CD14-positive monocyte (primary cell): ENCODE measurements around the gene SLITRK4. TPM values are rescaled to one million over a fixed set of nuclear protein-coding genes. Genes with fewer than 3 reads are reported as not detected.

Source experiments
- DNase-seq, 3 donors: peaks; one replicate each; pipeline ENCODE4 v3.0.0-alpha.2; 2011 to 2022
- H2AFZ ChIP-seq: 2 replicates; pipeline ENCODE4 v1.6.0; 2012; ENCODE audit warnings: mild to moderate bottlenecking, low read depth, low read length, inconsistent platforms; ENCODE audit not compliant: insufficient read depth, poor library complexity, severe bottlenecking
- H3K27ac ChIP-seq, 2 donors: 1 replicate in 1 of 2; 2 replicates in 1 of 2; pipeline ENCODE4 v1.5.1; 2012 to 2013; ENCODE audit warnings: low read length in 2 of 2, control low read depth in 1 of 2, inconsistent platforms in 1 of 2, low read depth in 1 of 2, mild to moderate bottlenecking in 1 of 2
- H3K27me3 ChIP-seq, 2 donors: one replicate each; pipeline versions ENCODE4 v1.6.0 to v1.6.1; 2011 to 2013; ENCODE audit warnings: low read length in 2 of 2; ENCODE audit not compliant: control insufficient read depth in 2 of 2, insufficient read depth in 2 of 2
- H3K36me3 ChIP-seq, 2 donors: replicated peaks in 1 of 2; 1 replicate in 1 of 2; 2 replicates in 1 of 2; pipeline versions ENCODE4 v1.5.1 to v1.6.1; 2012 to 2013; ENCODE audit warnings: low read length in 2 of 2, control low read depth in 1 of 2, inconsistent platforms in 1 of 2, mild to moderate bottlenecking in 1 of 2; ENCODE audit not compliant: insufficient read depth in 2 of 2, control insufficient read depth in 1 of 2
- H3K4me1 ChIP-seq, 2 donors: 1 replicate in 1 of 2; 2 replicates in 1 of 2; pipeline versions ENCODE4 v1.5.1 to v1.6.1; 2012 to 2013; ENCODE audit warnings: low read length in 2 of 2, control low read depth in 1 of 2, inconsistent platforms in 1 of 2, mild to moderate bottlenecking in 1 of 2, moderate library complexity in 1 of 2; ENCODE audit not compliant: insufficient read depth in 2 of 2, control insufficient read depth in 1 of 2
- H3K4me2 ChIP-seq: replicated peaks from 2 replicates; pipeline ENCODE3; 2012; ENCODE audit warnings: low read length, moderate library complexity, mild to moderate bottlenecking; ENCODE audit not compliant: poor library complexity, severe bottlenecking; ENCODE audit errors: extremely low read depth
- H3K4me3 ChIP-seq, 3 experiments: fragments of 200-600 bp in 1 of 3; sonication (generic) in 1 of 3; replicated peaks in 1 of 3; 1 replicate in 2 of 3; 2 replicates in 1 of 3; pipeline ENCODE4 v1.5.1; 2011 to 2013; ENCODE audit warnings: low read length in 3 of 3, mild to moderate bottlenecking in 3 of 3, control low read depth in 2 of 3, low read depth in 2 of 3, inconsistent platforms in 1 of 3, moderate library complexity in 1 of 3
- H3K79me2 ChIP-seq: 2 replicates; pipeline ENCODE4 v1.6.0; 2012; ENCODE audit warnings: mild to moderate bottlenecking, control low read depth, inconsistent platforms, low read length, moderate library complexity; ENCODE audit not compliant: insufficient read depth
- H3K9ac ChIP-seq: 2 replicates; pipeline ENCODE4 v1.6.0; 2017; ENCODE audit warnings: low read length, mild to moderate bottlenecking; ENCODE audit not compliant: insufficient read depth, poor library complexity, severe bottlenecking
- H3K9me3 ChIP-seq, 2 donors: replicated peaks in 1 of 2; 1 replicate in 1 of 2; 2 replicates in 1 of 2; pipeline versions ENCODE4 v1.5.1 to v1.6.1; 2012 to 2013; ENCODE audit warnings: low read length in 2 of 2, control low read depth in 1 of 2; ENCODE audit not compliant: control insufficient read depth in 1 of 2, insufficient read depth in 1 of 2
- H4K20me1 ChIP-seq: 2 replicates; pipeline ENCODE4 v1.6.0; 2012; ENCODE audit warnings: mild to moderate bottlenecking, low read length, control low read depth, moderate library complexity; ENCODE audit not compliant: insufficient read depth
- H3K27ac Mint-ChIP-seq, 7 donors: one replicate each; pipeline ENCODE4 v1.8.0; 2020; ENCODE audit warnings: mild to moderate bottlenecking in 7 of 7, mixed read lengths in 7 of 7, moderate library complexity in 6 of 7, inconsistent platforms in 2 of 7
- H3K27me3 Mint-ChIP-seq, 3 donors: one replicate each; pipeline ENCODE4 v1.8.0; 2021 to 2022; ENCODE audit warnings: low read depth in 3 of 3, mild to moderate bottlenecking in 3 of 3, mixed read lengths in 3 of 3, moderate library complexity in 3 of 3, inconsistent platforms in 1 of 3
- H3K36me3 Mint-ChIP-seq, 2 donors: one replicate each; pipeline ENCODE4 v1.8.0; 2020; ENCODE audit warnings: mixed read lengths in 2 of 2, inconsistent platforms in 1 of 2, mild to moderate bottlenecking in 1 of 2
- H3K4me1 Mint-ChIP-seq: one replicate; pipeline ENCODE4 v1.8.0; 2020; ENCODE audit warnings: mild to moderate bottlenecking, mixed read lengths
- H3K4me3 Mint-ChIP-seq, 2 donors: one replicate each; pipeline ENCODE4 v1.8.0; 2020; ENCODE audit warnings: mild to moderate bottlenecking in 2 of 2, mixed read lengths in 2 of 2, moderate library complexity in 1 of 2
- H3K9me3 Mint-ChIP-seq, 7 donors: one replicate each; pipeline ENCODE4 v1.8.0; 2020 to 2022; ENCODE audit warnings: mixed read lengths in 7 of 7, mild to moderate bottlenecking in 6 of 7, moderate library complexity in 6 of 7, inconsistent platforms in 2 of 7
- WGBS: methylation state at CpG from one replicate; pipeline ENCODE4 v1.1.5; 2013; ENCODE audit warnings: missing lambda C conversion rate; ENCODE audit not compliant: insufficient coverage; 5-methylcytosine and 5-hydroxymethylcytosine counted together
- intact Hi-C, 2 donors: fragments of 100-400 bp; cut with micrococcal nuclease; formaldehyde crosslinking; loops; one replicate each; pipeline versions ENCODE4 v1.15.0 to v1.15.1; 2023
- polyA plus RNA-seq, 3 donors: library from polyadenylated mRNA; depleted of rRNA in 1 of 3; unstranded in 2 of 3; stranded (reverse) in 1 of 3; fragments of 300-500 nt in 2 of 3; fragments of >200 nt in 1 of 3; fragmentation: Illumina TruSeq in 2 of 3; gene quantifications; 1 replicate in 2 of 3; 2 replicates in 1 of 3; pipeline ENCODE4 v1.2.3, GENCODE V29; 2012 to 2021
- TF ChIP-seq, protein P1 (sequence below): fragments of 200-600 bp; IDR thresholded peaks from one replicate; pipeline ENCODE4 v1.8.0; 2022; ENCODE audit warnings: antibody characterized with exemption, mild to moderate bottlenecking

The SLITRK4 gene
- polyA plus RNA-seq, 3 donors = 4.7 to 13.2 (median 11.6) TPM

DNA sequence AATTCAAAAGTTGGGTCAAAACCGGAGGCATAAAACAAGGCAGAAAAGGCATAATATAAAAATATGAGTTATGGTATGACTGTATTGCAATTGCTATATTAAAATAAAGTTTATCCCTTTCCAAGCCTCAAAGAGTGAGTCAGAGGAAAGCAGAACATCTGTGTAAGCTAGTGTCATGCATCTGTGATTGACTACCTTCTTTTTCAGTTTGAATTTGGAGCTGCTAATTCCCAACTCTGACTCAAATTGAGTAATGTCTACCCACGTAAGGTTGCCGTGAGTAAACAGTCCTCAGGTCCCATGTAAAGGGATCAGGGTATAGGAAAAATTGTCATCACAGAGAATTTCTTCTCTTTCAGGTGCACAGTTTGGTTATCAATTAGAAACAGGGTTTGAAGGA, 6.5 kb upstream of the SLITRK4 start:
- TF ChIP-seq, protein P1, sequence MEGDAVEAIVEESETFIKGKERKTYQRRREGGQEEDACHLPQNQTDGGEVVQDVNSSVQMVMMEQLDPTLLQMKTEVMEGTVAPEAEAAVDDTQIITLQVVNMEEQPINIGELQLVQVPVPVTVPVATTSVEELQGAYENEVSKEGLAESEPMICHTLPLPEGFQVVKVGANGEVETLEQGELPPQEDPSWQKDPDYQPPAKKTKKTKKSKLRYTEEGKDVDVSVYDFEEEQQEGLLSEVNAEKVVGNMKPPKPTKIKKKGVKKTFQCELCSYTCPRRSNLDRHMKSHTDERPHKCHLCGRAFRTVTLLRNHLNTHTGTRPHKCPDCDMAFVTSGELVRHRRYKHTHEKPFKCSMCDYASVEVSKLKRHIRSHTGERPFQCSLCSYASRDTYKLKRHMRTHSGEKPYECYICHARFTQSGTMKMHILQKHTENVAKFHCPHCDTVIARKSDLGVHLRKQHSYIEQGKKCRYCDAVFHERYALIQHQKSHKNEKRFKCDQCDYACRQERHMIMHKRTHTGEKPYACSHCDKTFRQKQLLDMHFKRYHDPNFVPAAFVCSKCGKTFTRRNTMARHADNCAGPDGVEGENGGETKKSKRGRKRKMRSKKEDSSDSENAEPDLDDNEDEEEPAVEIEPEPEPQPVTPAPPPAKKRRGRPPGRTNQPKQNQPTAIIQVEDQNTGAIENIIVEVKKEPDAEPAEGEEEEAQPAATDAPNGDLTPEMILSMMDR = no peak
- no peaks in the 10 kb centered on the region for H3K4me1 ChIP-seq
- H2AFZ ChIP-seq = no peak overlapping the region
- no peaks in the 10 kb centered on the region for H3K79me2 ChIP-seq
- Mint-ChIP-seq H3K36me3 (no peaks in the 10 kb centered on the region), H3K4me1 (no peaks in the 10 kb centered on the region), H3K9me3 (no peaks in the 10 kb centered on the region), H3K4me3 (no peak overlapping the region), H3K27ac (no peak overlapping the region), H3K27me3 (peaks cover 0 to 3% (median 0%) of the 10 kb centered on the region in 3 donors)
- no peaks in the 10 kb centered on the region for H3K9me3 ChIP-seq
- DNase-seq = no peak
- no peak overlapping the region for H3K4me2 ChIP-seq
- no peaks in the 10 kb centered on the region for H3K36me3 ChIP-seq
- WGBS = no CpG with 5 or more reads among the region's 3 CpGs
- no peaks in the 10 kb centered on the region for H3K27me3 ChIP-seq
- no peak overlapping the region for H3K9ac ChIP-seq
- H3K4me3 ChIP-seq = no peak overlapping the region
- intact Hi-C loops = no loop called here
- H4K20me1 ChIP-seq = no peaks in the 10 kb centered on the region
- H3K27ac ChIP-seq = no peak overlapping the region

DNA sequence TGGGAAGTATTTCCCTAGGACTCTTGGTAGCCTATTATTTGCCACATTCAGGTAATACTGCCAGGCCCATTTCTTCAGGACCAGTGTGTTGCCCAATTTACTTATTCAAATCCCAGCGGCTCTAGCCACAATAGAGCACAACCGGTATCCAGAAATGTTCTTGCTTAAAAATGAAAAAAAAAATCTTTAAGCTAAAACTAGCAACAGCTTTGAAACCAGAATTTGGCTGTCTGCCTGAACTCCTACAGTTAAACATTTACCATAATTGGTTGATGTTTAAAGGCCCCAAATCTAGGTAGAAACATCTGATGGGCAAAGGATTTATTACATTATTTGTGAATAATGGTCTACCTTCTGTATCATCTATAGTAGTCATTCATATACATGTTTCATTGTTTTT, 930 bp upstream of the SLITRK4 start:
- H3K9me3 ChIP-seq = no peaks in the 10 kb centered on the region
- no peaks in the 10 kb centered on the region for H3K27me3 ChIP-seq
- H3K36me3 ChIP-seq = no peaks in the 10 kb centered on the region
- H3K79me2 ChIP-seq = peaks cover 12% of the 10 kb centered on the region
- H3K4me2 ChIP-seq = no peak overlapping the region
- intact Hi-C loops = no loop called here
- no peak overlapping the region for H3K4me3 ChIP-seq
- Mint-ChIP-seq H3K27ac (no peak overlapping the region), H3K9me3 (peaks cover 0 to 17% (median 6%) of the 10 kb centered on the region in 7 donors), H3K4me3 (no peak overlapping the region), H3K36me3 (no peaks in the 10 kb centered on the region), H3K27me3 (peaks cover 3 to 11% (median 9%) of the 10 kb centered on the region in 3 donors), H3K4me1 (peaks cover 21% of the 10 kb centered on the region)
- H2AFZ ChIP-seq = no peak overlapping the region
- peaks cover 18 to 19% of the 10 kb centered on the region in 2 donors for H3K4me1 ChIP-seq
- DNase-seq = no peak
- no peak overlapping the region for H3K9ac ChIP-seq
- no peak overlapping the region for H3K27ac ChIP-seq
- WGBS = no CpG with 5 or more reads among the region's 2 CpGs
- no peaks in the 10 kb centered on the region for H4K20me1 ChIP-seq
- TF ChIP-seq, protein P1 = no peak
